Breast epithelium (tissue), 4 donors: Measurements from ENCODE around the gene MCRS1. TPM values are rescaled to one million over a fixed set of nuclear protein-coding genes. Genes with fewer than 3 reads are reported as not detected.
"Not testable (repeated sequence)": the region's sequence is repeated elsewhere in the genome, so short reads cannot be mapped to it uniquely, and the experiment has no call there.

Source experiments
- DNase-seq, 2 donors: peaks; one replicate each; pipeline ENCODE4 v3.0.0-alpha.2; 2019; ENCODE audit warnings: low spot score in 2 of 2
- H3K27ac ChIP-seq, 2 donors: fragments of 200-600 bp; sonication (generic) in 1 of 2; one replicate each; pipeline ENCODE4 v1.5.1; 2016 to 2019; ENCODE audit warnings: mild to moderate bottlenecking in 1 of 2
- H3K27me3 ChIP-seq, 2 donors: fragments of 200-600 bp; sonication (generic) in 1 of 2; one replicate each; pipeline versions ENCODE4 v1.5.1 to v1.6.0; 2017 to 2019; ENCODE audit warnings: control low read depth in 1 of 2, mild to moderate bottlenecking in 1 of 2
- H3K36me3 ChIP-seq: fragments of 200-600 bp; one replicate; pipeline ENCODE4 v1.5.1; 2019
- H3K4me1 ChIP-seq, 2 donors: fragments of 200-600 bp; sonication (generic); one replicate each; pipeline ENCODE4 v1.5.1; 2016 to 2019; ENCODE audit warnings: control low read depth in 1 of 2
- H3K4me3 ChIP-seq, 3 donors: fragments of 200-600 bp; sonication (generic); 1 replicate in 2 of 3; 2 replicates in 1 of 3; pipeline ENCODE4 v1.5.1; 2016 to 2019; ENCODE audit warnings: mild to moderate bottlenecking in 3 of 3, moderate library complexity in 2 of 3
- H3K9me3 ChIP-seq, 2 donors: fragments of 200-600 bp; sonication (generic) in 1 of 2; one replicate each; pipeline ENCODE4 v1.5.1; 2016 to 2019; ENCODE audit warnings: control low read depth in 1 of 2
- CTCF ChIP-seq, 3 donors: fragments of 450-650 bp; IDR thresholded peaks; one replicate each; pipeline ENCODE4 v1.5.1; 2016 to 2017; ENCODE audit warnings: antibody characterized with exemption in 3 of 3, mild to moderate bottlenecking in 3 of 3, moderate library complexity in 3 of 3
- POLR2A ChIP-seq: fragments of 450-650 bp; IDR thresholded peaks from one replicate; pipeline ENCODE4 v1.6.1; 2016; ENCODE audit warnings: antibody characterized with exemption, mild to moderate bottlenecking, moderate library complexity
- POLR2AphosphoS5 ChIP-seq, 3 donors: sonication (generic); formaldehyde crosslinking; IDR thresholded peaks; one replicate each; pipeline ENCODE4 v1.6.1; 2017; ENCODE audit warnings: antibody characterized with exemption in 3 of 3
- intact Hi-C: fragments of 100-400 bp; cut with DNase I; formaldehyde crosslinking; loops from one replicate; pipeline ENCODE4 v1.15.1; 2023; ENCODE audit warnings: low total_unique reads
- total RNA-seq, 3 donors: library from RNA; depleted of rRNA; stranded (reverse); fragments of >200 nt; gene quantifications; one replicate each; pipeline ENCODE4 v1.1.0, GENCODE V29; 2016

MCRS1 gene
- total RNA-seq, 3 donors from 2014 or later = 37.6 to 52.4 (median 52.1) TPM

GRCh38 chr12:49519574-49519936 is 48.4 kb downstream of the MCRS1 start:
- Histone ChIP-seq H3K27ac (no peak overlapping the region), H3K9me3 (no peaks in the 10 kb centered on the region), H3K36me3 (no peaks in the 10 kb centered on the region), H3K27me3 (no peaks in the 10 kb centered on the region), H3K4me3 (no peak overlapping the region), H3K4me1 (no peaks in the 10 kb centered on the region)
- intact Hi-C loops = loop anchor here (10.0 kb wide), 1 partner anchor 175 kb away; the partner anchor contains the start of gene DNAJC22
- no peak for DNase-seq
- no peak for TF ChIP-seq POLR2A
- no peak for TF ChIP-seq CTCF (IDR thresholded peaks at IDR 0.05)
- TF ChIP-seq POLR2AphosphoS5 (IDR thresholded peaks at IDR 0.05) = no peak

- no peaks in the 10 kb centered on the region for H3K27me3 ChIP-seq
- H3K9me3 ChIP-seq = no peaks in the 10 kb centered on the region
- no peak for TF ChIP-seq POLR2A
- TF ChIP-seq POLR2AphosphoS5 (IDR thresholded peaks at IDR 0.05) = no peak
- TF ChIP-seq CTCF (IDR thresholded peaks at IDR 0.05) = no peak
- no peaks in the 10 kb centered on the region for H3K4me1 ChIP-seq
- DNase-seq = no peak
- intact Hi-C loops = loop anchor here (10.0 kb wide), 1 partner anchor 174 kb away; the partner anchor contains the start of gene DNAJC22
- no peak overlapping the region for H3K4me3 ChIP-seq
- H3K27ac ChIP-seq = no peak overlapping the region
- no peaks in the 10 kb centered on the region for H3K36me3 ChIP-seq
These were observed 48.9 kb downstream of the MCRS1 start for GRCh38 chr12:49518914-49519573.

- Histone ChIP-seq H3K9me3 (no peaks in the 10 kb centered on the region), H3K4me3 (no peak overlapping the region), H3K4me1 (no peaks in the 10 kb centered on the region), H3K36me3 (no peaks in the 10 kb centered on the region), H3K27ac (no peak overlapping the region), H3K27me3 (no peaks in the 10 kb centered on the region)
- intact Hi-C loops = loop anchor here (10.0 kb wide), 1 partner anchor 170 kb away; the partner anchor contains the start of gene DNAJC22
- TF ChIP-seq POLR2AphosphoS5 (IDR thresholded peaks at IDR 0.05) = no peak
- TF ChIP-seq CTCF (IDR thresholded peaks at IDR 0.05) = no peak
- no peak for TF ChIP-seq POLR2A
- DNase-seq = no peak
These were observed 52.7 kb downstream of the MCRS1 start for GRCh38 chr12:49515266-49515665.

- TF ChIP-seq POLR2A (no peak), CTCF (IDR thresholded peaks at IDR 0.05) (no peak), POLR2AphosphoS5 (IDR thresholded peaks at IDR 0.05) (no peak)
- DNase-seq = no peak
- no peaks in the 10 kb centered on the region for H3K4me1 ChIP-seq
- intact Hi-C loops = loop anchor here (1.0 to 10.0 kb wide), 2 partner anchors 9 to 168 kb away; partner anchors contain the start of gene DNAJC22
- H3K27me3 ChIP-seq = no peaks in the 10 kb centered on the region
- no peak overlapping the region for H3K27ac ChIP-seq
- H3K36me3 ChIP-seq = no peaks in the 10 kb centered on the region
- H3K9me3 ChIP-seq = no peaks in the 10 kb centered on the region
- H3K4me3 ChIP-seq = no peak overlapping the region
These were observed 55.4 kb downstream of the MCRS1 start for GRCh38 chr12:49512546-49512945.

- no peak for TF ChIP-seq POLR2AphosphoS5 (IDR thresholded peaks at IDR 0.05)
- Histone ChIP-seq H3K36me3 (no peaks in the 10 kb centered on the region), H3K9me3 (no peaks in the 10 kb centered on the region), H3K27me3 (no peaks in the 10 kb centered on the region), H3K4me1 (no peaks in the 10 kb centered on the region), H3K4me3 (no peak overlapping the region), H3K27ac (peak overlapping the region in 1 of 2 donors; percentile 55)
- intact Hi-C loops = loop anchor here (10.0 kb wide), 1 partner anchor 167 kb away; the partner anchor contains the start of gene DNAJC22
- no peak for DNase-seq
These were observed 56.5 kb downstream of the MCRS1 start for GRCh38 chr12:49511410-49511809.

GRCh38 chr12:49509681-49510080 is 58.3 kb downstream of the MCRS1 start:
- not testable (repeated sequence) for H3K36me3 ChIP-seq, H3K4me1 ChIP-seq, H3K4me3 ChIP-seq, H3K27me3 ChIP-seq, H3K27ac ChIP-seq, H3K9me3 ChIP-seq, DNase-seq
- intact Hi-C loops = loop anchor here (10.0 kb wide), 1 partner anchor 165 kb away; the partner anchor contains the start of gene DNAJC22
